ENCODE results near the gene TSEN15.
"Not testable (repeated sequence)": the region's sequence is repeated elsewhere in the genome, so short reads cannot be mapped to it uniquely, and the experiment has no call there.

DNA sequence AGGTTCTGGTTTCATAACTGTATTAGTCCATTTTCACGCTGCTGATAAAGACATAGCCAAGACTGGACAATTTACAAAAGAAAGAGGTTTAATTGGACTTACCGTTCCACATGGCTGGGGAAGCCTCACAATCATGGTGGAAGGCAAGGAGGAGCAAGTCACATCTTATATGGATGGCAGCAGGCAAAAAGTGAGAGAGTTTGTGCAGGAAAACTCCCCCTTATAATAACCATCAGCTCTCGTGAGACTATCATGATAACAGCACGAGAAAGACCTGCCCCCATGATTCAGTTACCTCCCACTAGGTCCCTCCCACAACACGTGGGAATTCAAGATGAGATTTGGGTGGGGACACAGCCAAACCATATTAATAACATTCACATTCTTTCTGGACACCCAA is 45.0 kb downstream of the TSEN15 start:
- not testable (repeated sequence) for TF ChIP-seq STAT1 (IDR thresholded peaks at IDR 0.05; ENCODE audit: unreplicated experiment); ZNF331 (CRISPR knock-in tag; IDR thresholded peaks at IDR 0.05; ENCODE audit: low read depth)
- TF ChIP-seq, protein P1, sequence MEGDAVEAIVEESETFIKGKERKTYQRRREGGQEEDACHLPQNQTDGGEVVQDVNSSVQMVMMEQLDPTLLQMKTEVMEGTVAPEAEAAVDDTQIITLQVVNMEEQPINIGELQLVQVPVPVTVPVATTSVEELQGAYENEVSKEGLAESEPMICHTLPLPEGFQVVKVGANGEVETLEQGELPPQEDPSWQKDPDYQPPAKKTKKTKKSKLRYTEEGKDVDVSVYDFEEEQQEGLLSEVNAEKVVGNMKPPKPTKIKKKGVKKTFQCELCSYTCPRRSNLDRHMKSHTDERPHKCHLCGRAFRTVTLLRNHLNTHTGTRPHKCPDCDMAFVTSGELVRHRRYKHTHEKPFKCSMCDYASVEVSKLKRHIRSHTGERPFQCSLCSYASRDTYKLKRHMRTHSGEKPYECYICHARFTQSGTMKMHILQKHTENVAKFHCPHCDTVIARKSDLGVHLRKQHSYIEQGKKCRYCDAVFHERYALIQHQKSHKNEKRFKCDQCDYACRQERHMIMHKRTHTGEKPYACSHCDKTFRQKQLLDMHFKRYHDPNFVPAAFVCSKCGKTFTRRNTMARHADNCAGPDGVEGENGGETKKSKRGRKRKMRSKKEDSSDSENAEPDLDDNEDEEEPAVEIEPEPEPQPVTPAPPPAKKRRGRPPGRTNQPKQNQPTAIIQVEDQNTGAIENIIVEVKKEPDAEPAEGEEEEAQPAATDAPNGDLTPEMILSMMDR (conservative IDR thresholded peaks at IDR 0.05; ENCODE audit: low read depth in 2 of 2) = not testable (repeated sequence)

All from GM23338 (cell line).